HG02623 (cell line): ENCODE results near the gene TSEN54.

Source experiments
- ATAC-seq: cut with Tn5 transposase; IDR thresholded peaks from one replicate; pipeline ENCODE4 v1.9.1; 2021; ENCODE audit warnings: moderate library complexity; ENCODE audit not compliant: unreplicated experiment

Gene TSEN54

GRCh38 chr17:75540923-75541503 is 24.7 kb downstream of the TSEN54 start:
- no peak for ATAC-seq

GRCh38 chr17:75542229-75542628 is 25.9 kb downstream of the TSEN54 start:
- ATAC-seq: no peak

DNA sequence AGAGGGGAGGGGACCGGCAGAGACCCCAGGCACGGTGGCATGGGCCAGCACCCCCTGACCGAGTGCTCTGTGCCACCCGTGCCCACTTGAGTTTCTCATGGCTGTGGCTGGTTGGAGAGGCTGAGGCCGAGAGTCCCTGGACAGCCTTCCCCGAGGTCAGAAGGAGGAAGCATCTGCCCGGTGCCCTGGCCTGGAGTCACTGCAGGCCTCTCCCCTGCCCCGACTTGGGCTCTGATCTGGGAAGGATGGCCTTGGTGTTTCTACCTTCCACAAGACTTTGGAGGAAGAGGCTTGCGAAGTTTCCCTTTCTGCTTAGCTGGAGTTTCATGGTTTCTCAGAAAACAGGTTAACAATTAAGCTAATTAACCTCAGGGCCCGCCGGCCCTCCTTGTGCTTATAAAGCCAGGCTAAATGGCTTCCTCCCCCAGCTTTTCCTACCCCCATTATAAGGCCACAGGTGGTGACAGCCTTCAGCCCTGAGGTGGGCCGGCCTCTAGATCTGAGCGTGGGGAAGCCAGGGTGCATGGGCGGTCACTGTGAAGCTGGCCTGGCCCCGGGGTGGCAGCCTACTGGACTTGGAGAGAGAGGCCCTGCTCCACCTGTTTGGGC is 26.5 kb downstream of the TSEN54 start:
- no peak for ATAC-seq

GRCh38 chr17:75544250-75544649 is 27.9 kb downstream of the TSEN54 start:
- no peak for ATAC-seq

- ATAC-seq: no peak
Measured at GRCh38 chr17:75546181-75546580, 29.9 kb downstream of the TSEN54 start.

DNA sequence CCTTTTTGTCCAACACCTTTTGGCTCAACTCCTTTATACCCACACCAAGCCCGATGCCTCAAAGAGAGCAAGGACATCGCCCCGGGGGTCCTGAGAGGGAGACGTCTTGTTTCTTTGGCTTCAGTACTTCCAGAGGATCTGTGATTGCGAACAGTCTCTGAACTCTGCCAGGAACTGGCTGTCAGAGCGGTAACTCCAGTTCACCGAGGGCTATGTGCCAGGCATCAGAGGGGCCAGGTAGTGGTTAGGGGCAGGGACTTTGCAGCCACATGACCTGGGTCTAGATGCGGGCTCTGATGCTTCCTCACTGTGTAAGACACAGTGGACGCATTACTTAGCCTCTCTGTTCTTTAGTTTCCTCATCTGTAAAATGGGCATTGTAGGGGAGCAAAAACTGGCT is 30.8 kb downstream of the TSEN54 start:
- no peak for ATAC-seq

- no peak for ATAC-seq
Measured at GRCh38 chr17:75548813-75549212, 32.5 kb downstream of the TSEN54 start.

- no peak for ATAC-seq
Measured at GRCh38 chr17:75549246-75550138, 33.2 kb downstream of the TSEN54 start.

- no peak for ATAC-seq
Measured at GRCh38 chr17:75550139-75550465, 33.8 kb downstream of the TSEN54 start.

DNA sequence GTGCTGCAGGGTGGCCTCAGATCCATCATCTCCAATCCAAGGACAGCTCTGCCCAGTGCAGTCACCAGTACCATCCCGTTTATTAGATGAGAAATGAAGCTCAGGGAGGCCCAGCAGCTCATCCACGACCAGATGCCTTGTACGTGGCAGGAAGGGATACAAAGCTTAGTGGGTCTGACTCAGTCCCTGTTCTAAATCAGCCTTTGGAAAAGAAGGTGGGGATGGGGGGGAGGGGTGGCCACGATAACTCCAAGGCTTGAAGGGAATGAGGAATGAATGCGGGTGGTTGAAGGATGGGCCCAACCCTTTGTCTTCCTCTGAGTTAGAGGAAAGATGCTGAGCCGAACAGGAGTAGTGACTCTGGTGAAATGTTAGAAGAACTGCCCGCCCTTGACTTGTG is 34.9 kb downstream of the TSEN54 start:
- no peak for ATAC-seq

DNA sequence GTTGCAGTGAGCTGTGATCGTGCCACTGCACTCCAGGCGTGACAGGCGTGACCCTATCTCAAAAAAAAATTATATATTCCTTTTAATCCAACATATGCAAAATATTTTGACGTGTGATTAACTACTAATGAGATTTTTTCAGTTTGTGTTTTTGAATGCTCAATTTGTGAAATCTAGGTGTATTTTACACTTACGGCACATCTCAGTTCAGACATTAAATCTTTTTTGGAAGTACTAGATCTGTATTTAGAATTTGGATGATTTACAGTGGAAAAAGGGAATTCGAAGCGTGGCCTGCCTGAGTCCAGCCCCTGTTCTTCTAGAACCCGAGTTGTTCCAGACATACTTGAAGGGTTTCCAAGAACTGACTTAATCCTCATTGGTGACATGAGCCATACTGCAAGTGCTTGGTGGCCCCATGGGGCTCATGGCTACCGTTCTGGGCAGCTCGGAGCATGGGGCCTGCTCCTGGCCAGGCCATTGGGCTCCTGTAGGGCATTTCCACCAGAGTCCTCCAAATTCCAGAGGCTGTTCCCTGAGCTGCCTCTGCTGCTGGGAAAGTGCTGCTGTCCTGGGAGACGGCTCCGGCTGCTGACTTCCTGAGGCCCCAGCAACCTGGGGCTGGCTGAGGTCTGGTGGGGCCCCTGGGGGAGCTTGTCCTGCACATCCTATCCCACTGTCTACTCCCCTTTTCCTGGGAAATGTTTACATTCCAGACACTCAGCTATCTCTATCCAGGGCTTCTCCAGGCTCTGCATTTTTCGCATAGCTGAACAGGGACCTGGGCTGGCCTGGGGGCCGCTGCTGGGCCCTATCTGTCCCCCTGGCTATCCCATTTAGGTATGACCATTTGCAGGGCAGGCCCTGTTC is 36.3 kb downstream of the TSEN54 start:
- no peak for ATAC-seq

DNA sequence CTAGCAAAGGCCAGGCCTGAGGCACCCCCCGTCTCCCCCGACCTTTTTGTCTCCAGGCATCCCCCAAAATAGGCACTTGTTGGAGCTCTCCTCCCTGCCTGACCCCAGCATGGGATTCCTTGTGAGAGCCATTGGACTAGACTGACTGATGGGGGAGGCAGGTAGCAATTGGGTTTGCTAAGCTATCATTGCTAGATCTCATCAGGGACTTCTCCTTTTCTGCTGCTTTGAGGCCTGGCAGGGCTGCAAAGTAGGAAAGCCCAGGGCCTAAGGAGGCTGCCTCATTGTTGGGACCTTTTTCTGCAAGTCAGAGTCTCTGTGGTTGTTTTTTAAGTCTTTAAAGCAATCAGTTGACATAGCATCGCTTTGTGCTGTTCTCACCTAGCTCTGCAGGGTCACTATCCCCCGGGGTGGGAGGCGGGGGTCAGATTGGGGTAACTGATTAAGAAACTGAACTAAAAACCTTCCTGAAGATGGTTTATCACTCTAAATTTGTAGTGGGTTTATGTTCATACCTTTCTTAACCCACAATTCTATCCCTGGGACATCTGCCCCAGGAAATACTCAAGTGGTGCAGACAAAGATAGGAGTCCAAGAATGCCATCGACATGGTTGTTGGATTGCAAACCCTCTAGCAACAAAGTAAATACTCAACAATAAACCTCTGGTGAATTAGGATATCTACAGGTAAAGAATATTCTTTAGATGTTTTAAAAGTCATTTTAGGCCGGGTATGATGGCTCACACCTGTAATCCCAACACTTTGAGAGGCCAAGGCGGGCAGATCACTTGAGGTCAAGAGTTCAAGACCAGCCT is 37.2 kb downstream of the TSEN54 start:
- ATAC-seq: no peak

- ATAC-seq: no peak
Measured at GRCh38 chr17:75555679-75556153, 39.4 kb downstream of the TSEN54 start.

DNA sequence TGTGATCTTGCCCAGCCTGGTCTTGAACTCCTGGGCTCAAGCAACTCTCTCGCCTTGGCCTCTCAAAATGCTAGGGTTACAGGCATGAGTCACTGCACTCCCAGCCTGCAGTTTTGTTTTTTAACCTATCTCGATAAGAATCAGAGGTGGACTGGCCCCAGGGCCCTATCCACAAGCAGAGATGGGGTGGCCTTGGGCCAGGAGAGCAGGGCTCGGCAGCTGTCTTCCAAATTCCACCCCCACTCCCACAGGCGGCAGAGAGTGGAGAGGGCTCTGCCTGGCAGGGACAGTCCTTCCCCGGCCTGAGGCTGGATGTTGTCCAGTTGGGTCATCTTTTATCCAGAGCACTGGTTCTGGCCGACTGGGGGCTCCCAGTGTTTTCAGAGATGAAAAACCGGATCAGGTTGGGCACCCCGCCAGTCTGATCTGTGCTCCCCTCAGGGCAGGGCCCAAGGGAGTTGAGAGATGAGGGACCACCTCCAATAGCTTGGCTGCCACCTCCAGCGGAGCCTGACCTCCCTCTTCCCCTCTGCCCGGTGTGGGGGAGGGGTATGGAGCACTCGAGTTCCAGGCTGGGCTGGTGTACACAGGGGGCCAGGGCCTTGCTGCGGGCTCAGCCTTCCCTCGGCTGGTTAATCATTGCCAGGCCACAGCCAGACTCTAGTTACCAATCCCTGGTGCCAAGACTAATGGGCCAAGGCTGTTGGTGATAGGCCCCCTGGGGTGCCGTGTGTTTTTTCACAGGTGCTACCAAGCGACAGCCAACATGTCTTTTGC is 40.9 kb downstream of the TSEN54 start:
- no peak for ATAC-seq

GRCh38 chr17:75557852-75558665 is 41.7 kb downstream of the TSEN54 start:
- no peak for ATAC-seq

- no peak for ATAC-seq
Measured at GRCh38 chr17:75558666-75559530, 42.6 kb downstream of the TSEN54 start.

GRCh38 chr17:75559958-75560533 is 43.7 kb downstream of the TSEN54 start:
- ATAC-seq: no peak
